B cell (primary cell): ENCODE data around the gene OR14A16. TPM values are rescaled to one million over a fixed set of nuclear protein-coding genes. Genes with fewer than 3 reads are reported as not detected.

Experiments used
- ATAC-seq: fragments of 200-7000 bp; cut with Tn5 transposase; one replicate; pipeline ENCODE4 v1.10.0; 2021; ENCODE audit warnings: low read depth, mild to moderate bottlenecking, moderate number of reproducible peaks, moderate library complexity
- CTCF ChIA-PET: fragments of 350-600 bp; sonication (Branson Sonifier 250); formaldehyde crosslinking; loops from one replicate; lab custom pipeline; 2021; ENCODE audit warnings: antibody characterized with exemption, inconsistent platforms; lab: Charles Lee
- POLR2A ChIA-PET: fragments of 350-600 bp; sonication (Branson Sonifier 250); formaldehyde crosslinking; loops from one replicate; lab custom pipeline; 2021; ENCODE audit warnings: antibody characterized with exemption; lab: Charles Lee
- DNase-seq: peaks from one replicate; pipeline ENCODE4 v3.0.0; 2013
- H2AFZ ChIP-seq: 2 replicates; pipeline ENCODE4 v1.6.1; 2012; ENCODE audit warnings: mild to moderate bottlenecking, low read depth, low read length; ENCODE audit not compliant: insufficient read depth, poor library complexity, severe bottlenecking
- H3K27ac ChIP-seq, 2 donors: 1 replicate in 1 of 2; 2 replicates in 1 of 2; pipeline ENCODE4 v1.5.1; 2012 to 2013; ENCODE audit warnings: low read length in 2 of 2, mild to moderate bottlenecking in 2 of 2, moderate library complexity in 1 of 2
- H3K27me3 ChIP-seq, 4 experiments: fragments of 200-600 bp in 1 of 4; sonication (generic) in 1 of 4; replicated peaks in 1 of 4; 1 replicate in 2 of 4; 2 replicates in 2 of 4; pipeline versions ENCODE4 v1.6.1 to v1.7.0; 2013 to 2016; ENCODE audit warnings: low read length in 3 of 4, mild to moderate bottlenecking in 2 of 4, mixed read lengths in 1 of 4, moderate library complexity in 1 of 4; ENCODE audit not compliant: insufficient read depth in 4 of 4, control insufficient read depth in 3 of 4; ENCODE audit errors: control extremely low read depth in 1 of 4
- H3K36me3 ChIP-seq, 2 experiments: replicated peaks in 1 of 2; 1 replicate in 1 of 2; 2 replicates in 1 of 2; pipeline versions ENCODE4 v1.6.1 to v1.7.1; 2013; ENCODE audit warnings: low read length in 1 of 2; ENCODE audit not compliant: insufficient read depth in 2 of 2, control insufficient read depth in 1 of 2; ENCODE audit errors: control extremely low read depth in 1 of 2, extremely low read depth in 1 of 2
- H3K4me1 ChIP-seq, 2 donors: fragments of 200-600 bp in 1 of 2; sonication (generic) in 1 of 2; 1 replicate in 1 of 2; 2 replicates in 1 of 2; pipeline versions ENCODE4 v1.5.1 to v1.6.1; 2013 to 2017; ENCODE audit warnings: low read length in 2 of 2; ENCODE audit not compliant: control insufficient read depth in 2 of 2, insufficient read depth in 2 of 2
- H3K4me2 ChIP-seq: replicated peaks from 2 replicates; pipeline ENCODE3; 2012; ENCODE audit warnings: mild to moderate bottlenecking, low read depth, low read length; ENCODE audit not compliant: poor library complexity, severe bottlenecking
- H3K4me3 ChIP-seq, 5 experiments: fragments of 200-600 bp in 1 of 5; sonication (generic) in 1 of 5; 1 replicate in 3 of 5; 2 replicates in 2 of 5; pipeline versions ENCODE4 v1.5.1 to v1.7.0; 2011 to 2016; ENCODE audit warnings: low read length in 4 of 5, mild to moderate bottlenecking in 4 of 5, low read depth in 2 of 5, control low read depth in 1 of 5, moderate library complexity in 1 of 5; ENCODE audit not compliant: insufficient read depth in 1 of 5; ENCODE audit errors: control extremely low read depth in 1 of 5, extremely low read depth in 1 of 5
- H3K79me2 ChIP-seq: fragments of 200-600 bp; sonication (generic); one replicate; pipeline ENCODE4 v1.6.0; 2016; ENCODE audit warnings: low read length; ENCODE audit not compliant: control insufficient read depth, insufficient read depth
- H3K9ac ChIP-seq: fragments of 200-600 bp; sonication (generic); 2 replicates; pipeline ENCODE4 v1.6.1; 2017; ENCODE audit warnings: mild to moderate bottlenecking, low read length, moderate library complexity
- H3K9me3 ChIP-seq, 3 donors: one replicate each; pipeline versions ENCODE4 v1.6.1 to v1.7.1; 2013; ENCODE audit warnings: low read length in 2 of 3; ENCODE audit not compliant: control insufficient read depth in 2 of 3, insufficient read depth in 1 of 3; ENCODE audit errors: control extremely low read depth in 1 of 3
- H4K20me1 ChIP-seq: 2 replicates; pipeline ENCODE4 v1.6.0; 2012; ENCODE audit warnings: mild to moderate bottlenecking, low read length; ENCODE audit not compliant: insufficient read depth, control insufficient read depth, poor library complexity, severe bottlenecking
- H3K27ac Mint-ChIP-seq: one replicate; pipeline ENCODE4 v1.8.0; 2021; ENCODE audit warnings: mixed read lengths
- H3K27me3 Mint-ChIP-seq: one replicate; pipeline ENCODE4 v1.8.0; 2021; ENCODE audit warnings: mixed read lengths
- H3K4me1 Mint-ChIP-seq: one replicate; pipeline ENCODE4 v1.8.0; 2021; ENCODE audit warnings: mixed read lengths
- H3K4me3 Mint-ChIP-seq: one replicate; pipeline ENCODE4 v1.8.0; 2021; ENCODE audit warnings: mixed read lengths
- H3K9me3 Mint-ChIP-seq: one replicate; pipeline ENCODE4 v1.8.0; 2022; ENCODE audit warnings: mixed read lengths; ENCODE audit not compliant: insufficient read depth
- CTCF ChIP-seq: fragments of 200-600 bp; IDR thresholded peaks from one replicate; pipeline ENCODE4 v1.8.0; 2022; ENCODE audit warnings: antibody characterized with exemption, mild to moderate bottlenecking
- EZH2 ChIP-seq: IDR thresholded peaks from 2 replicates; pipeline ENCODE4 v1.6.1; 2012; ENCODE audit warnings: borderline replicate concordance, low read depth, mild to moderate bottlenecking, moderate library complexity, low read length; ENCODE audit not compliant: insufficient read depth, poor library complexity, severe bottlenecking
- WGBS: methylation state at CpG from one replicate; pipeline ENCODE4 v1.1.5; 2013; ENCODE audit warnings: missing lambda C conversion rate; ENCODE audit not compliant: insufficient coverage; 5-methylcytosine and 5-hydroxymethylcytosine counted together
- intact Hi-C: fragments of 100-400 bp; cut with micrococcal nuclease; formaldehyde crosslinking; loops from one replicate; pipeline ENCODE4 v1.10.0; 2022
- polyA plus RNA-seq: library from polyadenylated mRNA; depleted of rRNA; stranded (reverse); fragments of >200 nt; gene quantifications from 2 replicates; pipeline ENCODE4 v1.2.3, GENCODE V29; 2012
- total RNA-seq, 2 donors: library from RNA; stranded (reverse); fragments of 120-200 nt in 1 of 2; gene quantifications; 1 replicate in 1 of 2; 2 replicates in 1 of 2; pipeline versions ENCODE4 v1.2.3 to v1.2.4, GENCODE V29; 2013 to 2022

The OR14A16 gene
- total and polyA plus RNA-seq, 2 donors (not counting 1 experiment from before 2014, with no cell fraction given): not detected

DNA sequence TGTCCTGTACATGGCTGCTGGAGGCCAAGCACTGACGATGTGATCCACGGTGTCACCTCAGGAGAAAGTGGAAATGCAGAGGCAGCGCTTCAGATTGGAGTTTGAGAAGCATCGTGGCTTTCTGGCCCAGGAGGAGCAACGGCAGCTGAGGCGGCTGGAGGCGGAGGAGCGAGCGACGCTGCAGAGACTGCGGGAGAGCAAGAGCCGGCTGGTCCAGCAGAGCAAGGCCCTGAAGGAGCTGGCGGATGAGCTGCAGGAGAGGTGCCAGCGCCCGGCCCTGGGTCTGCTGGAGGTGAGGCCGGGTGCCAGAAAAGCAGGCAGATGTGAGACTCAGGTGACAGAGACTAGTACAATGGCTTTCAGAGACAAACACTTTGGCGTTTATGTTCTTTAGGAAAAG, 40.7 kb upstream of the OR14A16 start:
- ATAC-seq (no peak), DNase-seq (no peak)
- peaks cover 8% of the 10 kb centered on the region for H3K27me3 Mint-ChIP-seq
- no peaks in the 10 kb centered on the region for H4K20me1 ChIP-seq
- no peaks in the 10 kb centered on the region for H3K9me3 Mint-ChIP-seq
- no peak overlapping the region for H3K4me3 ChIP-seq
- TF ChIP-seq EZH2: no peak
- no peak for TF ChIP-seq CTCF
- CTCF ChIA-PET: no interaction called here
- intact Hi-C loops: no loop called here
- no peaks in the 10 kb centered on the region for H3K4me1 Mint-ChIP-seq
- H3K27me3 ChIP-seq: no peaks in the 10 kb centered on the region
- no peaks in the 10 kb centered on the region for H3K9me3 ChIP-seq
- H2AFZ ChIP-seq: no peak overlapping the region
- no peaks in the 10 kb centered on the region for H3K36me3 ChIP-seq
- no peaks in the 10 kb centered on the region for H3K79me2 ChIP-seq
- no peak overlapping the region for H3K27ac Mint-ChIP-seq
- H3K4me1 ChIP-seq: no peaks in the 10 kb centered on the region
- H3K9ac ChIP-seq: no peak overlapping the region
- POLR2A ChIA-PET: no interaction called here
- whole genome bisulfite sequencing: 90% methylated on average over 16 of the region's 17 CpGs
- H3K27ac ChIP-seq: no peak overlapping the region
- H3K4me3 Mint-ChIP-seq: no peak overlapping the region
- H3K4me2 ChIP-seq: no peak overlapping the region

- ChIA-PET CTCF (no interaction called here), POLR2A (no interaction called here)
- peaks cover 4 to 6% of the 10 kb centered on the region in 2 donors for H3K4me1 ChIP-seq
- no peaks in the 10 kb centered on the region for H3K36me3 ChIP-seq
- no peak overlapping the region for H3K4me3 ChIP-seq
- Mint-ChIP-seq H3K4me3 (no peak overlapping the region), H3K9me3 (no peaks in the 10 kb centered on the region), H3K27me3 (peaks cover 20% of the 10 kb centered on the region), H3K4me1 (peaks cover 9% of the 10 kb centered on the region), H3K27ac (no peak overlapping the region)
- TF ChIP-seq EZH2 (no peak), CTCF (no peak)
- no peaks in the 10 kb centered on the region for H3K9me3 ChIP-seq
- no peak overlapping the region for H2AFZ ChIP-seq
- no peaks in the 10 kb centered on the region for H4K20me1 ChIP-seq
- intact Hi-C loops: no loop called here
- no peak overlapping the region for H3K4me2 ChIP-seq
- ATAC-seq (no peak), DNase-seq (no peak)
- WGBS: no CpG with 5 or more reads among the region's 4 CpGs
- H3K9ac ChIP-seq: no peak overlapping the region
- no peaks in the 10 kb centered on the region for H3K79me2 ChIP-seq
- peaks cover 0 to 6% (median 1%) of the 10 kb centered on the region in 4 experiments for H3K27me3 ChIP-seq
- no peak overlapping the region for H3K27ac ChIP-seq
Observed at GRCh38 chr1:247862756-247863155, 38.8 kb upstream of the OR14A16 start.
